SK-N-SH (cell line): ENCODE results near the gene RGS14. TPM values are rescaled to one million over a fixed set of nuclear protein-coding genes. Genes with fewer than 3 reads are reported as not detected.

Experiments
- CTCF ChIA-PET: fragments of 300-600, 350-600 bp; formaldehyde crosslinking; extraction: SDS; loops from one replicate; lab custom pipeline; 2021; lab: Yijun Ruan, JAX
- POLR2A ChIA-PET: fragments of 350-600 bp; sonication (Branson Sonifier 250); formaldehyde crosslinking; extraction: SDS; loops from one replicate; lab custom pipeline; 2020; ENCODE audit warnings: antibody characterized with exemption, inconsistent platforms; lab: Yijun Ruan, JAX
- DNase-seq: peaks from one replicate; pipeline ENCODE4 v3.0.0; 2012
- H2AFZ ChIP-seq: fragments of 200-600 bp; sonication (generic); 2 replicates; pipeline ENCODE4 v1.8.1; 2016; ENCODE audit warnings: antibody characterized with exemption, mild to moderate bottlenecking, low read depth
- H3F3A ChIP-seq: fragments of 200-600 bp; sonication (generic); replicated peaks from 2 replicates; pipeline ENCODE3; 2016; ENCODE audit warnings: antibody characterized with exemption, mild to moderate bottlenecking; ENCODE audit not compliant: insufficient read depth
- H3K27ac ChIP-seq, 2 experiments: fragments of 200-500 bp in 1 of 2; fragments of 200-600 bp in 1 of 2; sonication (Bioruptor generic) in 1 of 2; sonication (generic), shearing (Covaris generic) in 1 of 2; 2 replicates each; pipeline versions ENCODE4 v1.5.1 to v1.6.1; 2014 to 2016; ENCODE audit warnings: low read depth in 2 of 2, inconsistent platforms in 1 of 2, low read length in 1 of 2, mild to moderate bottlenecking in 1 of 2, mixed read lengths in 1 of 2
- H3K27me3 ChIP-seq: fragments of 200-600 bp; sonication (generic), shearing (Covaris generic); 2 replicates; pipeline ENCODE4 v1.6.1; 2016; ENCODE audit warnings: mixed run types; ENCODE audit not compliant: insufficient read depth
- H3K36me3 ChIP-seq, 2 experiments: fragments of 200-500 bp in 1 of 2; fragments of 200-600 bp in 1 of 2; sonication (Bioruptor generic) in 1 of 2; sonication (generic) in 1 of 2; replicated peaks in 1 of 2; 2 replicates each; pipeline versions ENCODE3 to v1.5.1; 2014 to 2016; ENCODE audit warnings: low read length in 1 of 2, mild to moderate bottlenecking in 1 of 2; ENCODE audit not compliant: insufficient read depth in 2 of 2, control insufficient read depth in 1 of 2
- H3K4me1 ChIP-seq, 2 experiments: fragments of 200-500 bp in 1 of 2; fragments of 200-600 bp in 1 of 2; sonication (Bioruptor generic) in 1 of 2; sonication (generic), shearing (Covaris generic) in 1 of 2; 2 replicates each; pipeline versions ENCODE4 v1.5.1 to v1.6.1; 2014 to 2016; ENCODE audit warnings: low read depth in 1 of 2, low read length in 1 of 2, mixed run types in 1 of 2; ENCODE audit not compliant: insufficient read depth in 2 of 2, control insufficient read depth in 1 of 2
- H3K4me2 ChIP-seq: fragments of 200-600 bp; sonication (generic), shearing (Covaris generic); 2 replicates; pipeline ENCODE4 v1.6.1; 2017; ENCODE audit warnings: mixed run types
- H3K4me3 ChIP-seq, 2 experiments: fragments of 200-500 bp in 1 of 2; fragments of 200-600 bp in 1 of 2; sonication (Bioruptor generic) in 1 of 2; sonication (generic), shearing (Covaris generic) in 1 of 2; 2 replicates each; pipeline versions ENCODE4 v1.5.1 to v1.8.1; 2014 to 2016; ENCODE audit warnings: low read depth in 2 of 2, inconsistent platforms in 1 of 2, low read length in 1 of 2, mild to moderate bottlenecking in 1 of 2, mixed read lengths in 1 of 2, moderate library complexity in 1 of 2
- H3K79me2 ChIP-seq: fragments of 200-600 bp; sonication (generic); 2 replicates; pipeline ENCODE4 v1.8.1; 2017; ENCODE audit warnings: mild to moderate bottlenecking; ENCODE audit not compliant: insufficient read depth
- H3K9ac ChIP-seq: fragments of 200-600 bp; sonication (generic); 2 replicates; pipeline ENCODE4 v1.6.1; 2017; ENCODE audit warnings: mixed run types
- H3K9me2 ChIP-seq: fragments of 200-600 bp; sonication (generic); 2 replicates; pipeline ENCODE4 v1.6.1; 2017; ENCODE audit warnings: mixed run types
- H3K9me3 ChIP-seq: fragments of 200-600 bp; sonication (generic); 2 replicates; pipeline ENCODE4 v1.6.1; 2017; ENCODE audit warnings: mixed run types, mild to moderate bottlenecking, moderate library complexity
- H4K20me1 ChIP-seq: fragments of 200-600 bp; sonication (generic); 2 replicates; pipeline ENCODE4 v1.6.1; 2017; ENCODE audit warnings: mild to moderate bottlenecking, mixed run types; ENCODE audit not compliant: insufficient read depth
- FOSL2 ChIP-seq: IDR thresholded peaks from 2 replicates; pipeline ENCODE4 v1.4.0; 2012; ENCODE audit warnings: low read depth, mild to moderate bottlenecking, moderate library complexity, borderline replicate concordance
- FOXM1 ChIP-seq: IDR thresholded peaks from 2 replicates; pipeline ENCODE4 v1.4.0; 2012; ENCODE audit warnings: low read depth, mild to moderate bottlenecking
- MXI1 ChIP-seq: IDR thresholded peaks from 2 replicates; pipeline ENCODE4 v1.6.1; 2012; ENCODE audit warnings: mild to moderate bottlenecking, low read depth, low read length, improper control_type of control experiment
- NFIC ChIP-seq: IDR thresholded peaks from 2 replicates; pipeline ENCODE4 v1.4.0; 2012; ENCODE audit warnings: borderline replicate concordance
- TAF1 ChIP-seq: IDR thresholded peaks from 2 replicates; pipeline ENCODE4 v1.6.1; 2012; ENCODE audit warnings: low read depth, mild to moderate bottlenecking, low read length, moderate library complexity, borderline replicate concordance
- TCF12 ChIP-seq: IDR thresholded peaks from 2 replicates; pipeline ENCODE4 v1.4.0; 2012
- TEAD4 ChIP-seq: IDR thresholded peaks from 2 replicates; pipeline ENCODE4 v1.4.0; 2012; ENCODE audit warnings: mild to moderate bottlenecking, borderline replicate concordance; ENCODE audit not compliant: insufficient read depth
- WGBS: methylation state at CpG from one replicate; pipeline ENCODE4 v1.1.6; 2017; ENCODE audit warnings: low lambda C conversion rate; 5-methylcytosine and 5-hydroxymethylcytosine counted together
- polyA plus RNA-seq, 3 experiments: library from polyadenylated mRNA; depleted of rRNA; stranded (reverse); fragments of >200 nt; gene quantifications; 2 replicates each; pipeline ENCODE4 v1.2.3, GENCODE V29; 2012
- TF ChIP-seq, protein P1 (sequence below): IDR thresholded peaks from 2 replicates; pipeline ENCODE4 v1.4.0; 2012; ENCODE audit warnings: low read depth, borderline replicate concordance
- TF ChIP-seq, protein P2 (sequence below): IDR thresholded peaks from 2 replicates; pipeline ENCODE4 v1.6.1; 2012; ENCODE audit warnings: mild to moderate bottlenecking, low read depth, low read length, moderate library complexity
- TF ChIP-seq, protein P3 (sequence below): IDR thresholded peaks from 2 replicates; pipeline ENCODE4; 2012

Gene RGS14
- polyA plus RNA-seq, 1 of the 3 experiments (the other 2 are of a cell fraction), result 26.5 TPM

DNA sequence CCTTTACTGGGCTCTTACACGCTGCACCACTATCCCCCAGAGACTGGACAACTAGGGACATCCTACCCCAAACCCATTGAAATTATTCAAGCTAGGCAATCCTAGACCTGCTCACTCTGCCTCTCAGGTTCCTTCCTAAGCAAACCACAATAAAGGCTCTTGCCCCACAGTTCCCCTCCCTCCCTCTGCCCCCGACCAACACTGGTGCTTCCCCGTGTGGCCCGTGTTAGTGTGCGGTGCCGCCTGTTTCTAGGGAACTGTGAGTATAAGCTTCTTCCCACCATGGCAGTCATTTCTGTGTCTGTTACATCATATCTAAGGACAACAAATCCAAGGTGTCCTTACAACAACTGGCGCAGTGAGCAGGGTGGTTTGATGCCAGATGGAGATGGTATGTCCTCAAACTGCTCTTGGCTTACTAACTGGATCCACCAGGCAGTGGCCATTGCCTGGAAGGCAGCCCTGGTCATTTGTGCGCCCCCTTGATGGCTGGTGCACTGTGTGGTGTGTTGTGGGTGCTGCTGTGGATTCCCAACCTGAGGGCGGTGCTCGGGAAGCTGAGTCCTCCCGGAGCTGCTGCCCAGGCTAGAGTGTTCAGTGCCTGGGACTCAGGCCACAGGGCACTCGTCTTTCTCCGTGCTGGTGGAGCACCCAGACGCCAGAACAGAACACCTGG is 37.7 kb upstream of the RGS14 start:
- ChIA-PET CTCF (interaction anchor here (3.4 to 3.5 kb wide), 2 partner anchors 11 to 15 kb away, joined by 23 to 26 read pairs; no protein-coding TSS in a partner anchor), POLR2A (no interaction called here)
- Histone ChIP-seq H3K36me3 (peaks cover 0 to 8% of the 10 kb centered on the region in 2 experiments), H2AFZ (no peak overlapping the region)
- TF ChIP-seq TEAD4, result no peak
- no peak for TF ChIP-seq FOXM1
- no peak for TF ChIP-seq TCF12
- TF ChIP-seq, protein P1, sequence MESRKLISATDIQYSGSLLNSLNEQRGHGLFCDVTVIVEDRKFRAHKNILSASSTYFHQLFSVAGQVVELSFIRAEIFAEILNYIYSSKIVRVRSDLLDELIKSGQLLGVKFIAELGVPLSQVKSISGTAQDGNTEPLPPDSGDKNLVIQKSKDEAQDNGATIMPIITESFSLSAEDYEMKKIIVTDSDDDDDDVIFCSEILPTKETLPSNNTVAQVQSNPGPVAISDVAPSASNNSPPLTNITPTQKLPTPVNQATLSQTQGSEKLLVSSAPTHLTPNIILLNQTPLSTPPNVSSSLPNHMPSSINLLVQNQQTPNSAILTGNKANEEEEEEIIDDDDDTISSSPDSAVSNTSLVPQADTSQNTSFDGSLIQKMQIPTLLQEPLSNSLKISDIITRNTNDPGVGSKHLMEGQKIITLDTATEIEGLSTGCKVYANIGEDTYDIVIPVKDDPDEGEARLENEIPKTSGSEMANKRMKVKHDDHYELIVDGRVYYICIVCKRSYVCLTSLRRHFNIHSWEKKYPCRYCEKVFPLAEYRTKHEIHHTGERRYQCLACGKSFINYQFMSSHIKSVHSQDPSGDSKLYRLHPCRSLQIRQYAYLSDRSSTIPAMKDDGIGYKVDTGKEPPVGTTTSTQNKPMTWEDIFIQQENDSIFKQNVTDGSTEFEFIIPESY, result no peak
- TF ChIP-seq TAF1, result no peak
- no peak for TF ChIP-seq FOSL2
- TF ChIP-seq MXI1, result no peak
- TF ChIP-seq, protein P2, sequence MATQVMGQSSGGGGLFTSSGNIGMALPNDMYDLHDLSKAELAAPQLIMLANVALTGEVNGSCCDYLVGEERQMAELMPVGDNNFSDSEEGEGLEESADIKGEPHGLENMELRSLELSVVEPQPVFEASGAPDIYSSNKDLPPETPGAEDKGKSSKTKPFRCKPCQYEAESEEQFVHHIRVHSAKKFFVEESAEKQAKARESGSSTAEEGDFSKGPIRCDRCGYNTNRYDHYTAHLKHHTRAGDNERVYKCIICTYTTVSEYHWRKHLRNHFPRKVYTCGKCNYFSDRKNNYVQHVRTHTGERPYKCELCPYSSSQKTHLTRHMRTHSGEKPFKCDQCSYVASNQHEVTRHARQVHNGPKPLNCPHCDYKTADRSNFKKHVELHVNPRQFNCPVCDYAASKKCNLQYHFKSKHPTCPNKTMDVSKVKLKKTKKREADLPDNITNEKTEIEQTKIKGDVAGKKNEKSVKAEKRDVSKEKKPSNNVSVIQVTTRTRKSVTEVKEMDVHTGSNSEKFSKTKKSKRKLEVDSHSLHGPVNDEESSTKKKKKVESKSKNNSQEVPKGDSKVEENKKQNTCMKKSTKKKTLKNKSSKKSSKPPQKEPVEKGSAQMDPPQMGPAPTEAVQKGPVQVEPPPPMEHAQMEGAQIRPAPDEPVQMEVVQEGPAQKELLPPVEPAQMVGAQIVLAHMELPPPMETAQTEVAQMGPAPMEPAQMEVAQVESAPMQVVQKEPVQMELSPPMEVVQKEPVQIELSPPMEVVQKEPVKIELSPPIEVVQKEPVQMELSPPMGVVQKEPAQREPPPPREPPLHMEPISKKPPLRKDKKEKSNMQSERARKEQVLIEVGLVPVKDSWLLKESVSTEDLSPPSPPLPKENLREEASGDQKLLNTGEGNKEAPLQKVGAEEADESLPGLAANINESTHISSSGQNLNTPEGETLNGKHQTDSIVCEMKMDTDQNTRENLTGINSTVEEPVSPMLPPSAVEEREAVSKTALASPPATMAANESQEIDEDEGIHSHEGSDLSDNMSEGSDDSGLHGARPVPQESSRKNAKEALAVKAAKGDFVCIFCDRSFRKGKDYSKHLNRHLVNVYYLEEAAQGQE, result no peak
- TF ChIP-seq, protein P3, sequence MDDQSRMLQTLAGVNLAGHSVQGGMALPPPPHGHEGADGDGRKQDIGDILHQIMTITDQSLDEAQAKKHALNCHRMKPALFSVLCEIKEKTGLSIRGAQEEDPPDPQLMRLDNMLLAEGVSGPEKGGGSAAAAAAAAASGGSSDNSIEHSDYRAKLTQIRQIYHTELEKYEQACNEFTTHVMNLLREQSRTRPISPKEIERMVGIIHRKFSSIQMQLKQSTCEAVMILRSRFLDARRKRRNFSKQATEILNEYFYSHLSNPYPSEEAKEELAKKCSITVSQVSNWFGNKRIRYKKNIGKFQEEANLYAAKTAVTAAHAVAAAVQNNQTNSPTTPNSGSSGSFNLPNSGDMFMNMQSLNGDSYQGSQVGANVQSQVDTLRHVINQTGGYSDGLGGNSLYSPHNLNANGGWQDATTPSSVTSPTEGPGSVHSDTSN, result no peak
- TF ChIP-seq NFIC, result no peak
- TF ChIP-seq, all 33 proteins: peak for 0
- Histone ChIP-seq H3K9me2 (no peaks in the 10 kb centered on the region), H3K9me3 (no peaks in the 10 kb centered on the region), H3K27ac (no peak overlapping the region), H3K79me2 (no peaks in the 10 kb centered on the region), H3F3A (peaks cover 5% of the 10 kb centered on the region), H4K20me1 (no peaks in the 10 kb centered on the region), H3K4me3 (no peak overlapping the region), H3K4me1 (no peaks in the 10 kb centered on the region), H3K4me2 (no peak overlapping the region), H3K9ac (no peak overlapping the region), H3K27me3 (no peaks in the 10 kb centered on the region)
- no peak for DNase-seq
- 93% methylated on average over 9 of the region's 14 CpGs for WGBS
